Dendritic cell treated with granulocyte-macrophage colony-stimulating factor and Interleukin-4, amounts not matched to agents 40 ng/mL and 50 ng/mL, for 4 days (primary cell): Measurements from ENCODE around the gene ALS2CL.

Experiments
- H3K27ac Mint-ChIP-seq: one replicate; pipeline ENCODE4 v1.8.0; 2022; ENCODE audit warnings: mild to moderate bottlenecking, mixed read lengths
- H3K27me3 Mint-ChIP-seq: one replicate; pipeline ENCODE4 v1.8.0; 2022; ENCODE audit warnings: mild to moderate bottlenecking, mixed read lengths
- H3K36me3 Mint-ChIP-seq: one replicate; pipeline ENCODE4 v1.8.0; 2022; ENCODE audit warnings: low read depth, mixed read lengths
- H3K4me1 Mint-ChIP-seq: one replicate; pipeline ENCODE4 v1.8.0; 2022; ENCODE audit warnings: low read depth, mixed read lengths
- H3K4me3 Mint-ChIP-seq: one replicate; pipeline ENCODE4 v1.8.0; 2022; ENCODE audit warnings: mild to moderate bottlenecking, moderate library complexity, mixed read lengths
- H3K9me3 Mint-ChIP-seq: one replicate; pipeline ENCODE4 v1.8.0; 2022; ENCODE audit warnings: mixed read lengths
- intact Hi-C: fragments of 100-400 bp; cut with micrococcal nuclease; formaldehyde crosslinking; loops from one replicate; pipeline ENCODE4 v1.15.0; 2022

ALS2CL gene

DNA sequence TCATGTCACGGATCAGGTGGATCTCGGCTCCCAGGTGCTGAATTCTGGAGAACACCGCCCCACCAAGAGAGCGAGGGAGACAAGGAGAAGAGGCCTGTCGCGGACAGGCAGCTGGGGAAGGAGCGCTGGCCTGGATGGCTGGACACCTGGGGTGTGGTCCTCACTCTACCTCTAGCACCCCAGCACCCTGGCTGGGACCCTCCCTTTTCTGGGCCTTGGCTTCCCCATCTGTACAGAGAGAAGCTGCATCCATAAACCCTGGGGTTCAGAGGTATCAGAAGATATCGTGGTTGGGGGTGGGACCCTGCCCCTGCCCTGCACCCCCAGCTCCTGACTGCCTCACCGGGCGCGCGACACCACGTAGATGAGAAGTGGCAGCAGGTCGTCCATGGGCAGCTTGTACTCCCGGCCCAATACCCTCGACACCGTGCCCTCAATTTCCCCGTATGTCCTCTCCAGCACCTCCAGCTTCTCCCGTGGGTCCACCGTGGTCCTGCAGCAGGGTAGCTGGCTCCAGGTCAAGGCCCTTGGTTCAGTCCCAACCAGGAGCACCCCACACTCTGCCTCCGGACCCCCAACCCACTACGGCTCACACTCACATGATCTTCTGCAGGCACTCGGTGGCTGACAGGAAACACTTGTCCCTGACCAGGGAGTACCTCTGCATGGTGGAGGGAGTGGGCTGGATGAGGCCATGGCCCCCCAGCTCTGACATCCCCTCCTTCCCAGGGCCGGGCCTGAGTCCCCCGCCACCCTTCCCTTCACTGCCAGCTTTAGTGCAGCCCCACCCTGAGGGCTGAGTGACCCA is 21.7 kb downstream of the ALS2CL start:
- intact Hi-C loops = no loop called here
- peaks cover under 1% of the 10 kb centered on the region for H3K4me1 Mint-ChIP-seq
- H3K27ac Mint-ChIP-seq = no peak overlapping the region
- H3K4me3 Mint-ChIP-seq = no peak overlapping the region
- no peaks in the 10 kb centered on the region for H3K9me3 Mint-ChIP-seq
- no peaks in the 10 kb centered on the region for H3K36me3 Mint-ChIP-seq
- peaks cover 28% of the 10 kb centered on the region for H3K27me3 Mint-ChIP-seq

DNA sequence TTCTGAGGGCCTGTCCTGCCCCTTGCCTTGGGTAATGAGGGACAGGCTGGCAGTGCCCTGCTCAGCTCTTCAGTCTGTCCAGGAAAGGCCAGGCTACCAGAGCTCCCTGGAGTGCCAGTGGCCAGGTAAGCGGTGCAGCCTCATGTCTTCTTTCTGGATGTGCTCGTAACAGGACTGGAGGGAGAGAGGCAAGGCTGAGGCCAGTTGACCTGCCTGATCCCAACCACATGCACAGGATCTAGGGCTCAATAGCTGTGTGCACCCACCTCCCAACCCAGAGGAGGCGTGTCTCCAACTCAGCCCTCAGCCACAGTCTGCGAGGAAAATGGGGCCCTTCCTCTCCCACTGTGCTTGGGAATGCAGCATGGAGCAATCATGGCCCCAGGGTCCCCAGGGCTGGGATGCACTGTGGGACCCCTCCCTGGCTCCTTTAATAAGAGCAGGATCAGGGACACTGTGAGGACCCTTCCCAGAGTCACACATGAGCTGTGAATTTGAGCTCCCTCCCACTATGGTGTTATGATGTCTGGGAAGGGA is 22.5 kb downstream of the ALS2CL start:
- Mint-ChIP-seq H3K27ac (no peak overlapping the region), H3K36me3 (no peaks in the 10 kb centered on the region), H3K4me1 (no peaks in the 10 kb centered on the region), H3K27me3 (peaks cover 26% of the 10 kb centered on the region), H3K9me3 (no peaks in the 10 kb centered on the region), H3K4me3 (no peak overlapping the region)
- intact Hi-C loops = no loop called here

DNA sequence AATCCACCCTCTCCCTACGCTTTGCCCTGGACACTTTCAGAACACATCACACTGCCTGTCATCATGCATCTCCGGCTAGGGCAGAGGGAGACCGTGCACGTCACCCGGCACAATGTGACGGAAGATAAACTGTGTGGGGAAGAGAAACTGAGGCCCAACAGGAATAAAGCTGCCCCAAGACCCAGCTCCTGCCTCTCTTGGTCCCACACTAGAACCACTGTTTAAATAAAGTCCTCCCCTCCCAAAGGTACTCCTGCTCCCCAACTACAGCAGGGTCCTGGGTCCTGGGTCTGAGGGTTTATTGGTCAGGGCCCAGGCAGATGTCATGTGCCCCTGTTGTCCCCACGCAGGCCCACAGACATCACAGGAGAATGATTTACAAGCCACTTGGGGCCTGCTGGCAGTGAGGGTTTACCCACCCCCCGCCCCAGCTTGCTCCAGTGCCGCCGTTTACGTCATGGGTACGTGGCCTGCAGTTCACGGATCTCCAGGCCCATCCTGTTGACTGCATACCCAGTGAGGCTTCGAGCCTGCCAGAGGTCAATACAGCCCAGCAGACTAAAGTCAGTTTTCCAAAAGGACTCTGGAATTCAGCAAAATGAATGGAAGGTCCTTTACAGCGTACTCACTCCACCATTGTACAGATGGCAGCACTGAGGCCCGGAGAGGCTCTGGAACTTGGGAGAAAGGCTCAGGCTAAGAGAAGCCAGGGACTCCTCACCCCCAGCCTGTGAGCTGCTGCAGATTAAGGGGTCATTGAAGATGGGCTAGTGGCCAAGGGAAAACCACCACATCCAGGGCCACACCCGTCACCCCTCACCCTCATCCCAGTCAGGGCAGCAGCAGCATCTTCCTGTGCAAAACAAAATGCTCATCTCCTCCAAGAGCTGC is 23.2 kb downstream of the ALS2CL start:
- Mint-ChIP-seq H3K9me3 (no peaks in the 10 kb centered on the region), H3K27ac (no peak overlapping the region), H3K27me3 (peaks cover 25% of the 10 kb centered on the region), H3K36me3 (no peaks in the 10 kb centered on the region), H3K4me3 (no peak overlapping the region), H3K4me1 (no peaks in the 10 kb centered on the region)
- intact Hi-C loops = no loop called here

DNA sequence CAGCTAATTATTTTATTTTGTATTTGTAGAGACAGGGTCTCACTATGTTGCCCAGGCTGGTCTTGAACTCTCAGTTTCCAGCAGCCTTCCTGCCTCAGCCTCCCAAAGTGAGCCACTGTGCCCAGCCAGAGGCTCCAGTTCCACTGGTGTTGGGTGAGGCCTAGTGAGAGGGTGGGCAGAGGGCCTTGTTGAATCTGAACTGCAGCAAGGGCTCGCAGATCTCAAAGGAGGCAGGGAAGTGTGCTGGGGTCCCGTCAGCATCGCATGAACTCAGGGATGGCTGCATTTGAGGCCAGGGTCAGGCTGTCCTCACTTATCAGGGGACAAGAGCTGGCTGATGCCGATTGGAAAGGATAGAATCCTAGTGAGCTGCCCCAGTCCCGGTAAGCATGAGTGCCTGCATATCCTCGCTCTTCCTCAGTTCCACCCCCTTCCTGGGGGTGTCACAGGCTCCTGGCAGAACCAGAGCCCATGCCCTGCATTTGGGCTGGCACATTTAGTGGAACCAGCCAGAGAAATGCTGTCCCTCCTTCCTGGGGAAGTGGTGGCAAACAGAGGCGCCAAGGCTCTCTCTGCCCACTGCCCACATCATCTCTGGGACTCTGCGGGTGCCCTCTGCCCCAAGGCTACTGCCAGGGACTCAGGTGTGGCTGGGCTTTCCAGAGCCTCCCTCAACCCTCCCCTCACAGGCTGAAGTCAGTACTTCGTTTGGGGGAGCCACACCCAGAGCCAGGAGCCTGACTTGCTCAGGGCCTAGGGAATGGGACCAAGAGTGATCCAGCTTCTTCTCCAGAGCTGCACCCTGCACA is 24.1 kb downstream of the ALS2CL start:
- intact Hi-C loops = no loop called here
- Mint-ChIP-seq H3K36me3 (no peaks in the 10 kb centered on the region), H3K4me1 (no peaks in the 10 kb centered on the region), H3K9me3 (no peaks in the 10 kb centered on the region), H3K27ac (no peak overlapping the region), H3K27me3 (peaks cover 18% of the 10 kb centered on the region), H3K4me3 (no peak overlapping the region)

DNA sequence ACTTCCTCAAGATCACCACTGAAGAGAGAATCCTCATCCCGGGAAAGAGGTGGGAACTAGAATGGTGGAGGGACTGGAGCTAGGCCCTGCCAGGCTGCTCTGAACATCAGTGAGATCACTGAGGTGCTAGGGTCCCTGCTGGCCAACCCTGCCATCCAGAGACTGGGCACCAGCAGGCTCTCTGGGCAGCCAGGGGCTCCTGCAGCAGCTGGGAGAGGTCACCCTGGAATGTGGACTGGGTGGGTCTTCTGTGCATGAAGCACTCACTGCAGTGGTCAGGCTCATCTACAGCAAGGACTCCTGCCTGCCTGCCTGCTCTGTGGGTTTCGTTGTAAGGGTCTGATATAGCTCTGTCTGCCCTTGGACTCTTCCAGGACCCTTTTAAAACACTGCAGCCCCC is 24.9 kb downstream of the ALS2CL start:
- Mint-ChIP-seq H3K36me3 (no peaks in the 10 kb centered on the region), H3K27me3 (peaks cover 14% of the 10 kb centered on the region), H3K9me3 (no peaks in the 10 kb centered on the region), H3K4me1 (no peaks in the 10 kb centered on the region), H3K4me3 (no peak overlapping the region), H3K27ac (no peak overlapping the region)
- intact Hi-C loops = no loop called here

DNA sequence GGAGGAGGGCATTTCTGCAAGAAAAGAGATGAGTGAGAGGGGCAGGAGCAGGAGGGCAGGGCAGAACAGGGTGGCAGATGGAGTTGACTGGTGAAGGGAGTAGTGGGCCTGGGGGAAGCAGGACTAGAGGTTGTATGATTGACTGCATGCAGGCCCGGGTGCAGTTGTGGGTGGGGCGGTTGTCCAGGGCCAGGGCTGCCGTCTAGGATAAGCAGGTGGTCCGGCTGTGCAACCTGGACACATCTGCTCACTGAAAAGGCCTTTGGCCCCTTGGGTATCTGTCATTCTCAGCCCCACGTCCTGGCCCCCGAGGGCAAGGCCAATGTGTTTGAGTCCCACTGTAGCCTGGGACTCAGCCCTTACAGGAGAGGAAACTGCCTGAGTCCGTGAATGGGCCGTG is 25.4 kb downstream of the ALS2CL start:
- H3K27me3 Mint-ChIP-seq = peaks cover 15% of the 10 kb centered on the region
- intact Hi-C loops = no loop called here
- H3K4me3 Mint-ChIP-seq = no peak overlapping the region
- H3K9me3 Mint-ChIP-seq = no peaks in the 10 kb centered on the region
- H3K36me3 Mint-ChIP-seq = no peaks in the 10 kb centered on the region
- H3K4me1 Mint-ChIP-seq = no peaks in the 10 kb centered on the region
- no peak overlapping the region for H3K27ac Mint-ChIP-seq

DNA sequence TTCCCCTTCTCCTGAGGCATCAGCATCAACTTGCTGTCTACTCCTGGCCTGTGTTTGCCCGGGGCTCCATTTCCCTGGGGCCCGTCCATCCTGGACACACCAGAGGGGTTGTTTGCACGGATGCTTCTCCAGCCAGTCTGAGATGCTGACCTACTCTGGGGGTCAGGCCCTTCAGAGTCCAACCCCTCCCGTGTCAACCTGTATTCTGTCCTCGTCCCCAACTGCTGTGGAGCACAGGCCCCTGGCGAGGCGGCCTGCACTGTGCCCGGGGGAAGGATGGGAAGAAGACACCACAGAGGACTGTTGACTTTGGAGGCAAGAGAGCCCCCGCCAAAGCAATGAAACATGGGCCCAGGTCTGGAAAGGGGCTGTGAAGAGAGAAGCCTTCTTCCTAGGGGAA is 25.8 kb downstream of the ALS2CL start:
- Mint-ChIP-seq H3K27me3 (peaks cover 16% of the 10 kb centered on the region), H3K4me1 (no peaks in the 10 kb centered on the region), H3K4me3 (no peak overlapping the region), H3K27ac (no peak overlapping the region), H3K36me3 (no peaks in the 10 kb centered on the region), H3K9me3 (no peaks in the 10 kb centered on the region)
- intact Hi-C loops = no loop called here

DNA sequence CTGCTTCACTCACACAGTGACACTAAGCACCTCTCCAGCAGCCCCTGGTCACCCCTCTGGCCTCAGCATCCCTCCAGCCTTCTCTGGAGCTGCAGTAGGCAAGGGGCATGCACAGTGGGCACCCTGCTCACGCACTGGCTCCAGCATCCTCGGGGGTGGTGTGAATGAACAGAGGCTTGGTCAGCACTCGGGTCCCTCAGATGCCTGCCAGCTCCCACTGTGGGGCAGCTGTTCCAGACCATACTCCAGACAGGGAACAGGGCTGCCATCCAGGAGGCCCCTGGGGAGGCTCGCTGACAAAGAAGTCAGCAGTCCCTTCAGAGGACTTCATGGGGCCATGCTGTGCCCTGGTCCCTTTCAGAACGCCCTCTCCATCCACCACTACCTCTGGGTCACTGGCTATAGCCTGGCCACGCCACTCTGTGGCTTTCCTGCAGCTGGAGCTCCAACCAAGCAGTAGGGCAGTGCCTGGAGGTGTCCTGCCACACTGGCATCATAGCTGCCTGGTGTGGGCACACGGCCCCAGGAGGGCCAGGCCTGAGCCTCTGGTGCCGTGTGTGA is 26.3 kb downstream of the ALS2CL start:
- H3K27ac Mint-ChIP-seq = no peak overlapping the region
- no peaks in the 10 kb centered on the region for H3K4me1 Mint-ChIP-seq
- intact Hi-C loops = no loop called here
- H3K27me3 Mint-ChIP-seq = peaks cover 20% of the 10 kb centered on the region
- H3K4me3 Mint-ChIP-seq = no peak overlapping the region
- no peaks in the 10 kb centered on the region for H3K36me3 Mint-ChIP-seq
- H3K9me3 Mint-ChIP-seq = no peaks in the 10 kb centered on the region

DNA sequence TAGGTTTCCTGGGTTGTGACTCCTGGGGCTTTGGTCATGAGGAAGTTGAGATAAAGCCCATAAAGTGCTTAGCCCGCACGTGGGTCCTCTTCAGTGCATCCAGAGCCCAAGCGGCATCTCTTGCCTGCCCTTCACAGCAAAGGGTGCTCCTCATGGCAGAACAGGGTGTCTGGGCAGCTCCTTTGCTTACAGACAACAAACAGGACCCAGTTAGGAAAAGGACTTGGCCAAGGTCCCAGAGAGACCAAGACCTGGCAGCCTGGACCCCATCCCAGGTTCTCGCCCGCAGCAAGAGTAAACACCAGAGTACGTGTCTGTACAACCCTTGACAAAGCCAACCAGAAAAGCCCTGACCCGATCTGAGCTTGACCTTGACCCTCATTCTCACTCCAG is 27.0 kb downstream of the ALS2CL start:
- Mint-ChIP-seq H3K27ac (no peak overlapping the region), H3K4me3 (no peak overlapping the region)

DNA sequence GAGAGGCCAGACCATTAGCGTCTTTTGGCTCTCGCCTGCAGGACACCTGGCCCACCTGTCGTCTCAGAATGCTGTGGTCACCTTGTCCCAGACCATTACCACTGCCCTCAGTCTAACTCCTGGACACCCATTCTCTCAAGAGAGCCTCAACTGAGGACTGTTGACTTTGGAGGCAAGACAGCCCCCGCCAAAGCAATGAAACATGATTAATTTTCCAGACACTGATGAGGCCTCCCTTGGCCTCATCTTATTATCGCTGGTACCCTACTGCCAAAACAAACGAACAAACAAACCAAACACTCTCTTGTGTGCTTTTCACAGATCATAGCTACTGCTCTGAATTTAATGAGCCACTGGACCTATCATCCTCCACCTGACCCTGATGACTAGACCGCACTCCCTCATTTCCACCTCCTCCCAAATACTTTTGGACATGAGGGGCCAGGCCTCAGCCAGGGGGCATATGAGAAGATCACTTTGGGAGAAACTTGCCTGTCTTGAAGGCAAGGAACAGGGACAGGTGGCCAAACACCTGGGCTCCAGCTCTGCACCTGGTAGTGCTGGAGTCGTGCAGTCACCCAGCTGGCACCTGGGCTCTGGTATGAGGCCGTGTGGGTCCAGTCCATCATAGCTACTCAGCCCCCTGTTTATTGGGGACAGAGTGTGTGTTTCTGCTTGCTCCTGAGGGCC is 27.6 kb downstream of the ALS2CL start:
- no peak overlapping the region for H3K27ac Mint-ChIP-seq
- no peak overlapping the region for H3K4me3 Mint-ChIP-seq
- H3K4me1 Mint-ChIP-seq = no peaks in the 10 kb centered on the region
- intact Hi-C loops = no loop called here
- no peaks in the 10 kb centered on the region for H3K36me3 Mint-ChIP-seq
- no peaks in the 10 kb centered on the region for H3K9me3 Mint-ChIP-seq
- peaks cover 16% of the 10 kb centered on the region for H3K27me3 Mint-ChIP-seq

More for the DNA sequence above, 27.0 kb downstream of the ALS2CL start:
- intact Hi-C loops = no loop called here
- H3K9me3 Mint-ChIP-seq = no peaks in the 10 kb centered on the region
- H3K4me1 Mint-ChIP-seq = no peaks in the 10 kb centered on the region
- H3K36me3 Mint-ChIP-seq = no peaks in the 10 kb centered on the region
- peaks cover 17% of the 10 kb centered on the region for H3K27me3 Mint-ChIP-seq

DNA sequence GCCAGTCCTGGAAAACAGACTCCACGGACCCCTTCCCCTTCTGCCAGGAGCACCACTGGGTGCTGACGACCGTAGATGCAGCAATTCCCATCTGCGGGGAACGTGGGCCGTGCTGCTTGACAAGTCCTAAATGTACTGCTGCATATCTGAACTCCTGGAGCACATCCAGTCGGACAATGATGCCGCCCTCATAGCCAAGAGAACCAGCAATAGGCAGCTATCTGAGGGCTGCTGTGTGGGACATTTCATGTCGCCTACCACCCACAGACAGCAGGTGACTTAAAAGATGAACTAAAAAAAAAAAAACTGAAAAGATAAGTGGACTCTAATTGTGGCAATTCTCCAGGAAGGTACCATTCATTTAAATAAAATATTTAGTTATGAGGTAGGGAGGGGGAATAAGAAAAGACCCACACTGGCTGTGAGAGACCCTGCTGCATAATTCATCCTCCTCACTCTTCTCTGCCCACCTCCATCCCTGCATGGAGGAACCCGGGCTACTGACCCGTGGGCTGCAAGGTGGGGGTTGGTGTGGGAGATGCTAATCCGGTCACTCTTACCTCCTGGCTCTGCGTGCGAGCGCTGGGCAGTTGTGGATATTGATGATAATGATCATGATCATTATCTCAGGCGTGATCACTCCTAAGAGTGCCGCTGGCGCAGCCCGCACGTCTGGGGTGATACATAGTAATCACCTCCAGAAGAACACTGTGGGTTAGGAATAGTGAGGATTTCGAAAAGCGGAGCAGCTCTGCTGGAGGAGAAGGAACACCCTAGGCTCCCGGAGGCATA is 28.3 kb downstream of the ALS2CL start:
- Mint-ChIP-seq H3K4me3 (no peak overlapping the region), H3K4me1 (no peaks in the 10 kb centered on the region), H3K27me3 (peaks cover 22% of the 10 kb centered on the region), H3K27ac (no peak overlapping the region), H3K36me3 (no peaks in the 10 kb centered on the region), H3K9me3 (no peaks in the 10 kb centered on the region)
- intact Hi-C loops = no loop called here

DNA sequence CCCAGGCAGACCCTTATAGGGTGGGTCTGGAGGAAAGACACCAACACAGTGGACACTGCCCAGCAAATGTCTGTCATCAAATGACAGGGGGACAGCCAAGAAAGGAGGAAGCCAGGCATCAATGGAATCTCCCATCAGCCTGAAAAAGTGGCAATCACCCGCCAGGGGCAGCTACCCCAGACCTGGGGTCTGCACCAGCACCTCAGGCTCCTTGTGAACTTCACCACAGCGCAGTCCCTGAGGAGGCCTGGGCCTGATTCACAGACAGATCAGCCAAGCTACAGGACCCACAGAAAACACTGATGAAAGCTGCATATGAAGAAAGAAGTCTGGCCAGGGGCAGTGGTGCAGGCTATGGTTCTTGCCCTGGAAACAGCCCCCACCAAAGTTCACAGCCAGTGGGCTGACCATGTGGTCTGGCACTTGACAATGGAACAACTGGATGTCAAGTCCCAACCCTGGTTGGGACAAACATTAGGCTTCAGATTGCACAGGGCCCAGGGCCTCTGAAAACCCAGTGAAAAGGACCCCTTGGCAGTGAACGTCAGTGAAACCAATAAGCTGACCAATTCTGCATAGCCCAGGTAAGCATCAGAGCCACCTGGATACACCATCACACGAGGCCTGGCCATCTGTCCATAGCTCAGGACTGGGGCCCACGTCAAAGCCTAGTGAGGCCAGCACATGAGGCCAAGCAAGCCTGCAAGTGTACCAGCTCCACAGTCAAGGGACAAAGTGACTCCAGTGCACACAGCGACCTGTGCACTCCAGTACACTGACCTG is 29.1 kb downstream of the ALS2CL start:
- Mint-ChIP-seq H3K36me3 (no peaks in the 10 kb centered on the region), H3K27ac (no peak overlapping the region), H3K4me1 (no peaks in the 10 kb centered on the region), H3K4me3 (no peak overlapping the region), H3K9me3 (no peaks in the 10 kb centered on the region), H3K27me3 (peaks cover 25% of the 10 kb centered on the region)
- intact Hi-C loops = no loop called here
